CD4-positive, alpha-beta T cell treated with Interleukin-15 for 4 hours (primary cell): ENCODE data around the gene CDK19.
"Not testable (repeated sequence)": the region's sequence is repeated elsewhere in the genome, so short reads cannot be mapped to it uniquely, and the experiment has no call there.

Experiments used
- DNase-seq: peaks from one replicate; pipeline ENCODE4 v3.0.0-alpha.2; 2020; ENCODE audit warnings: low spot score

The CDK19 gene

GRCh38 chr6:110756817-110757216 is 58.5 kb downstream of the CDK19 start:
- no peak for DNase-seq

GRCh38 chr6:110755411-110755834 is 59.8 kb downstream of the CDK19 start:
- DNase-seq, result no peak

- not testable (repeated sequence) for DNase-seq
Observed at GRCh38 chr6:110753936-110754668, 61.2 kb downstream of the CDK19 start.

GRCh38 chr6:110748453-110748852 is 66.8 kb downstream of the CDK19 start:
- DNase-seq, result no peak

- no peak for DNase-seq
Observed at GRCh38 chr6:110746680-110747079, 68.6 kb downstream of the CDK19 start.

GRCh38 chr6:110744991-110745390 is 70.3 kb downstream of the CDK19 start:
- no peak for DNase-seq

- DNase-seq, result not testable (repeated sequence)
Observed at GRCh38 chr6:110742552-110742951, 72.7 kb downstream of the CDK19 start.

GRCh38 chr6:110741517-110741916 is 73.8 kb downstream of the CDK19 start:
- no peak for DNase-seq

- no peak for DNase-seq
Observed at GRCh38 chr6:110738899-110739365, 76.3 kb downstream of the CDK19 start.

- no peak for DNase-seq
Observed at GRCh38 chr6:110735666-110736065, 79.6 kb downstream of the CDK19 start.

GRCh38 chr6:110731898-110732297 is 83.4 kb downstream of the CDK19 start:
- DNase-seq, result no peak

- no peak for DNase-seq
Observed at GRCh38 chr6:110731196-110731595, 84.1 kb downstream of the CDK19 start.

- DNase-seq, result no peak
Observed at GRCh38 chr6:110728501-110728900, 86.8 kb downstream of the CDK19 start.

- DNase-seq, result no peak
Observed at GRCh38 chr6:110723017-110723416, 92.3 kb downstream of the CDK19 start.

GRCh38 chr6:110720066-110720465 is 95.2 kb downstream of the CDK19 start:
- DNase-seq, result no peak

- not testable (repeated sequence) for DNase-seq
Observed at GRCh38 chr6:110719601-110720000, 95.7 kb downstream of the CDK19 start.

GRCh38 chr6:110714143-110714542 is 101.1 kb downstream of the CDK19 start:
- DNase-seq, result no peak

- DNase-seq, result no peak
Observed at GRCh38 chr6:110712238-110712637, 103.0 kb downstream of the CDK19 start.

- DNase-seq, result no peak
Observed at GRCh38 chr6:110710115-110710514, 105.2 kb downstream of the CDK19 start.

- no peak for DNase-seq
Observed at GRCh38 chr6:110708295-110708950, 106.8 kb downstream of the CDK19 start.

GRCh38 chr6:110705543-110705942 is 109.7 kb downstream of the CDK19 start:
- no peak for DNase-seq

- DNase-seq, result no peak
Observed at GRCh38 chr6:110703906-110704594, 111.2 kb downstream of the CDK19 start.
